Transverse colon (tissue), 3 donors: ENCODE data around the gene CNTN5.

Experiments used
- CTCF ChIP-seq, 5 experiments: fragments of 200-600 bp in 3 of 5; fragments of 450-650 bp in 2 of 5; sonication (generic) in 3 of 5; IDR thresholded peaks; 1 replicate in 2 of 5; 2 replicates in 3 of 5; pipeline ENCODE4 v1.5.1; 2016 to 2017; ENCODE audit warnings: antibody characterized with exemption in 5 of 5, inconsistent platforms in 3 of 5, mild to moderate bottlenecking in 2 of 5, moderate library complexity in 1 of 5
- EP300 ChIP-seq: sonication (generic); formaldehyde crosslinking; IDR thresholded peaks from one replicate; pipeline ENCODE4 v1.6.1; 2017; ENCODE audit warnings: antibody characterized with exemption, low read depth
- POLR2A ChIP-seq: fragments of 450-650 bp; IDR thresholded peaks from one replicate; pipeline ENCODE4 v1.6.1; 2016; ENCODE audit warnings: antibody characterized with exemption, mild to moderate bottlenecking, moderate library complexity

GRCh38 chr11:99568808-99569207 is 548.1 kb downstream of the CNTN5 start:
- TF ChIP-seq EP300 (no peak), CTCF (IDR thresholded peaks at IDR 0.05) (no peak), POLR2A (no peak)
